Dermis blood vessel endothelial cell (primary cell): ENCODE results near the gene OTOF. TPM values are rescaled to one million over a fixed set of nuclear protein-coding genes. Genes with fewer than 3 reads are reported as not detected.

ENCODE experiments used
- DNase-seq: peaks from one replicate; pipeline ENCODE4 v3.0.0; 2010
- total RNA-seq: library from RNA; depleted of rRNA; stranded (reverse); fragments of >200 nt; gene quantifications from 2 replicates; pipeline ENCODE4 v1.2.3, GENCODE V29; 2014

The OTOF gene
- total RNA-seq, 1 donor from 2014 or later, result 89.5 TPM

GRCh38 chr2:26495705-26496297, 17.9 kb upstream of the OTOF start:
- peak; percentile 88 for DNase-seq

- DNase-seq, result no peak
Observed at GRCh38 chr2:26494891-26495290, 17.0 kb upstream of the OTOF start.

GRCh38 chr2:26494199-26494598, 16.3 kb upstream of the OTOF start:
- DNase-seq, result no peak

GRCh38 chr2:26493566-26493965, 15.6 kb upstream of the OTOF start:
- no peak for DNase-seq

DNA sequence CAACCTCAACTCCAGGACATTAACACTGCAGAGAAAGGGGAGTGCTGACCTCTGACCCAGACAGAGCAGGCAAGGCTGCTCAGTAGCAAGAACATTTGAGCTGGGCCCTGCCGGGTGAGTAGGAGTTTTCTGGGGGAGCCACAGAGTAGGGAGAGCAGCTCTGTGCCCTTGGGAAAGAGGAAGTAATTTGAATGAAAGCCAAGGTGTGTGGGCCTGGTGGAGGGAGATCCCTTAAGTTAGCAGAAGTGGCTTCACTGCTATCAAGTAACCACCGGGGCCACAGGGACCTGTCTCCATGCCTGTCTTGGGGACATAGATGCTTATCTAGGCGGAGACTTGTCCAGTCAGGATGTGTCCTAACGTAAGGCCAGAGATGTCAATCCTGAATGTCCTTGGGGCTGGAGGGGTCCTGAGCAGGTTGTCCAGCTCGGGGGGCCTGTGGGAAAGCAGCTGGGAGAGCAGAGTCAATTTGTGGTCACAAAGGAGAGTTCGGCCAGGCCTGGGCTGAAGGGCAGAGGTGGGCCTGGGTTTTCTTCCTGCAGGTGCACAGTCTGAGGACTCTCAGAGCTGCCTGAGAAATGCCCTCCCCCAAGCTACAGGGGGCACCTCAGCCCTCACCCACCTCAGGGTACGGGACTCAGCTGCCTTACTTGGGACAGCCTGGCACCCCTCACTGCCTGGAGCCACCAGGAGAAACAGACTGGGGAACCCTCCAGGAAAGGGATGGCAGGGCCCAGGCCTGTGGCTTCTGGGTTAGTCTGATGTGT, 15.0 kb upstream of the OTOF start:
- peak; percentile 34 for DNase-seq

GRCh38 chr2:26491563-26492167, 13.7 kb upstream of the OTOF start:
- peak; percentile 92 for DNase-seq

DNA sequence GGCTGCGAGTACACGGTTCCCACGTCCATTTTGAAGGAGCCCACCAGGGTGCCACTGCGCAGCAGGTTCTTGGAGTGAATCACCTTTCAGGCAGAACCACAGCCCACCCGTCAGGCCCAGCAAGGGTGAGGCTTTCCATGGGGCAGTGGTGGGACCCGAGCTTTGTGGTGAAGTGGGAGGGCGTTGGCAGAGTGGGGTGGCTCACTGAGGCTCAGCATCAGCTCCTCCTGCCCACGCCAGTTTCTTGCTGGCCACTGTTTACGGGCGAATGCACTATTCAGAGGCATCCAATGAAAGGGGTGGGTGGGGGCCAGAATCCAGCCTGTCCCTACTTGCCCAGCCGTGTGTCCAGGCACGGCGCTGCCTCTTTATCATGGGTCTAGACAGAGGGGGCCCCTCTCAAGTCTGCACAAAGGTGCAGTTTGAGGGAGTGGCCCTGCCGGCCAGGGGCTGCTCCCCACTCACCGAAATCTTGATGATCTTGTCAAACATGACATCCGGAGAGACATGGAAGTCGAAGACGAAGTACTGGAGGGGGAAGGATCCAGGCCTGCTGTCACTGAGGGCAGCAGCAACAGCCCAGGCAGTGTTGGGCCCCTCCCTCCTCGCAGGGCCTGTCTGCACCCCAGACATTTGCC, 11.4 kb upstream of the OTOF start:
- no peak for DNase-seq

DNA sequence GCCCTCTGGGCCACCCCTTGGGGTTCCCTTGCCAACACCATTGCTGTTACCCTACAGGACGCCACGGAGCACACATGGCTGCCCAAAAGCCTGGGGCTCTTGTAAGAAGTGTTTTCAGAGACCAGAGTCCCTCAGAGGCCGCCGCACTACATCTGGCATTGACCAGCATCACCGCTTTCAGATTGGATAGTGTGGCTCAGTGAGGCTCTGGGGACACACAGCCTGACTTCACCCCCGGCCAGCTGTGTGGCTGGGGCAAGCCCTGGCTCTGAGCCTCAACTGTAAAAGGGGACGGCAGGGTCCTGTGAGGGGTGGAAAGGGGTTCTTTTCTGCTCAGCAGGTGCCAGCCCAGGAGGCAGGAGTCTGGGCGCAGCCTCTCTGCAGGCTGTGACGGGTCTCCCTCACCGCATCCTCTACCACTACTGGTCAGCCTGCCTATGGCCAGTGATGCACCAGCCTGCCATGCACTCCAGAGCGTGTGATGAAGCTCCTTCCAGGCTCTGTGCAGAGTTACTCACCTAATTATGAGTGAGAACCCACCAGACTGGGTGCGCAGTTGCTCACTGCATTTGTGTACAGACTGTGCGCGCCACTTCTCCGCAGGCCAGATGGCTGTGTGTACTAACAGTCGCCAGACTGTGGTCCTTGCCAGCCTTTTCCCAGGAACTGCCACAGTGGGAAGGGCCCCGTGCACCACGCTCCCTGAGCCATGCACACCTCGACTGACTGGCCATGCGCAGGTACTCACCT, 10.7 kb upstream of the OTOF start:
- no peak for DNase-seq

- DNase-seq, result no peak
Observed at GRCh38 chr2:26487192-26487591, 9.3 kb upstream of the OTOF start.

GRCh38 chr2:26486789-26487188, 8.9 kb upstream of the OTOF start:
- no peak for DNase-seq

- DNase-seq, result no peak
Observed at GRCh38 chr2:26485725-26486418, 7.9 kb upstream of the OTOF start.

- no peak for DNase-seq
Observed at GRCh38 chr2:26485099-26485498, 7.2 kb upstream of the OTOF start.

DNA sequence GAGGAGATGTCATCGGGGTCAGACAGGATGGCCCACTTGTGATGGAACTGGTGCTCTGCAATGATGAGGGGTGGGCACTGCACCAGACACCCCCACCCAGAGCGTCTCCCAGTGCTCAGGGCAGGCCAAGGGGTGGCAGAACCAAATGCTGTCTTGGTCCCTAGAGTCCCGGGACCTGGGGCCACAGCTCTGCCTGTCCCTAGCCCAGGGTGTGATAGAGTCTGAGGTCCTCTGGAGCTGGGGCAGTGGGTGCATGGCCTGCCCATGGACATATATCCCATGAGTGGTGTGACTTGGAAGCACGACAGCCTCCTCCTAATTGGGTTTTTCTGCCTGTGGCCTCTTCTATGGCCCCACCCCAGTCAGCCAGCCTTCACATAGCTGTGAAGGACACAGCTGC, 6.7 kb upstream of the OTOF start:
- DNase-seq, result no peak

DNA sequence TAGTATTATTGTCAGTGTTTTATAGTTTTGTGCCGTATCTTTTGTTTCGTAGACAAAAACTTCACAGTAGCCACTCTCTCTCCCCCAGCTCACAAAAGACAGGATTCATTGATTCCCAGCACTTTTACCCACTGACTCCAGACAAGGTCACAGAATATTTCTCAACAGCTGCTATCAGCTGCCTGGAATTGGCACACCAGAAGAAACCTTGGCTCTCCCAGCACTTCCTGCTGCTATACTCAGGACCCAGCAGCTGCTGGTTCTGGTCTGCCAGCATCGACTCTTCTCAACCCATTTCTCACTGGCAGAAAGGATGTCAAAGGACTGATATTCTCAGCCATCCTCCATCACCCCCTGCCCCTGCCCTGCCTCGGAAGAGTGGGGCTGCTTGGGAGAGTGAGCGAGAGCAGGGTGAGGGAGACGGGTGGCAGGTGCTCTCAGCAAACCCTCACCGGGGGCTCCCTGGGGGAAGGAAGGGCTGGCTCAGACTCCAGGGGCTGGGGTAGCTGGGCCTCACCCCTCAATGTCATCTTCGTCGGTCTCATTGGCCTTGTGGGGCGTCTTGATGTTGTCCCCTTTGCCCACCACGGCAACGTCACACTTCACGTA, 6.1 kb upstream of the OTOF start:
- no peak for DNase-seq

- no peak for DNase-seq
Observed at GRCh38 chr2:26483516-26483915, 5.6 kb upstream of the OTOF start.

DNA sequence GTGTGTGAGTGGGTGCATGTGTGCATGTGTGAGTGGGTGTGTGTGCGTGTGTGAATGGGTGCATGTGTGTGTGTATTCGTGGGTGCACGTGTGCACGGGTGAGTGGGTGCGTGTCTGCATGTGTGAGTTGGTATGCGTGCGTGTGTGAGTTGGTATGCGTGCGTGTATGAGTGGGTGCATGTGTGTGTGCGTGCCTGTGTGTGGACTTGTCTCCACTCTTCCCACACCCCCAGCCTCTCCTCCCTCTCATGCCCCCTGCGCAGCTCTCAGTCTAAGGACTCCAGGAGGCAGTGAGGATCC, 5.1 kb upstream of the OTOF start:
- DNase-seq, result no peak

DNA sequence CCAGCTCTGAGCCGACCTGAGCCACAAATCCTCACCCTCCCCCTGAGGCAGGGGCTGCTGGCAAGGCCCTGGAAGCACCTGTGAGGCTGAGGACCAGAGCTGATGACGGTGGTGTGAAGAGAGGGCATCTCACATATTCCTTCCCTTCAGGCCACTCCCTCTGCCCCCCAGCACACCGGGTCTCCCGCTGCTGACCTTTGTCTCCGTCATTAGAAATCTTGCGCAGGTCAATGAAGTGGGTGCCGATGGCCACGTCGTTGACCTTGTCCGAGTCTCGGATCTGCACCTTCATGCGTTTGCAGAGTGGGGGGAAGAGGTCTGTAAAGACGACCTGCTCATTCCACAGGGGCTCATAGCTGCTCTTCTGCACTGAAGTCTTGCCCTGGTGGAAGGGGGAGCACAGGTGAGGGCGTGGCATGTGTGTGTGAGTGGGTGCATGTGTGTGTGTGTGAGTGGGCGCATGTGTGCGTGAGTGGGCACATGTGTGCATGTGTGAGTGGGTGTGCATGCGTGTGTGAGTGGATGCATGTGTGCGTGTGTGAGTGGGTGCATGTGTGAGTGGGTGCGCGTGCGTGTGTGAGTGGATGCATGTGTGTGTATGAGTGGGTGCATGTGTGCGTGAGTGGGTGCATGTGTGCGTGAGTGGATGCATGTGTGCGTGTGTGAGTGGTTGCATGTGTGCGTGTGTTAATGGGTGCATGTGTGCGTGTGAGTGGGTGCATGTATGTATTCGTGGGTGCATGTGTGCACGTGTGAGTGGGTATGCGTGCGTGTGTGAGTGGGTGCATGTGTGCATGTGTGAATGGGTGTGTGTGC, 4.5 kb upstream of the OTOF start:
- no peak for DNase-seq

GRCh38 chr2:26481706-26482105, 3.8 kb upstream of the OTOF start:
- DNase-seq, result no peak

- no peak for DNase-seq
Observed at GRCh38 chr2:26480566-26481423, 2.9 kb upstream of the OTOF start.
